Measurements from ENCODE around the gene ZDHHC9. TPM values are rescaled to one million over a fixed set of nuclear protein-coding genes. Genes with fewer than 3 reads are reported as not detected.

Gene ZDHHC9
- total RNA-seq, 2 experiments from 2014 or later = 12.5 to 14.2 TPM

DNA sequence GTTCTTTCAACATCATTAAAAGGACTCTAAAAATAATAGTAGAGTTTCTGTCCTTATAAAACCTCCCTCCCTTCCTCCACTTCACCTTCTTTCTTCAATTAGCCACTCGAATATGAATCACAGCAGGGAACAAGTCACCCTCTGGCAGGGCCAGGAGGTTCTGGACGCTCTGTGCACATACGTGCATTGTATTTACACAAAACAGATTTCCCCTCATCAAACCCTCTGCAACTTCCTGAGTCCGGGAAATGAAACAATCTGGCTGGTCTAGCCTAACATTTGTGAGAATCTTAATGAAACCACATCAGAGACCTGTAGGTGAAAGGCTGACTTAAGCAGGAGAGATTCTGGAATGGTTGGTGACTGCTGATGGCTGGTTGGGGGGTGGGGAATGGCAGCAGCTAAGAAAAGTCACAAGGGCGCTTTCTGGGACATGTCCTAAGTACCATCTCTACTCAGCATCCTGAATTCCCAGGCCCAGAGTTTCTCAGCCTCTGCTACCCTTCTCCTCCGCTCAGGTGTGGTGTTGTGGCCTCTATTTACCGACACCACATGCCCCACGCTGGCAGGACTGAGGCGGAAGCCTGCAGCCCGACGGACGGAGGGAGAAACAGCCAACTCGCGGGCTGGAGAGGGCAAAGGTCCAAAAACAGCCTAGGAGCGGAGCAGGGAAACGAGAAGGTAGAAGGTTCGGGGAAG, 1.0 kb downstream of the ZDHHC9 start:
- DNase-seq (peak; percentile 15), ATAC-seq (no peak)
- H3K4me3 Mint-ChIP-seq = peak overlapping the region; percentile 77
- no peaks in the 10 kb centered on the region for H3K9me3 Mint-ChIP-seq (ENCODE audit: low read depth)
- CTCF ChIA-PET = no interaction called here
- H3K36me3 Mint-ChIP-seq (ENCODE audit: low read depth) = peaks cover 9% of the 10 kb centered on the region
- H3K27ac Mint-ChIP-seq = peak overlapping the region; percentile 58
- H3K4me1 Mint-ChIP-seq = peaks cover 32% of the 10 kb centered on the region
- intact Hi-C loops (cut with DNase I, micrococcal nuclease) = loop anchor here in 1 of 2 experiments (1.0 to 10.0 kb wide), 6 partner anchors 64 to 425 kb away; partner anchors contain the start of genes BCORL1, RAB33A, UTP14A and ZNF280C
- H3K27me3 Mint-ChIP-seq = no peaks in the 10 kb centered on the region
- POLR2A ChIA-PET = no interaction called here

DNA sequence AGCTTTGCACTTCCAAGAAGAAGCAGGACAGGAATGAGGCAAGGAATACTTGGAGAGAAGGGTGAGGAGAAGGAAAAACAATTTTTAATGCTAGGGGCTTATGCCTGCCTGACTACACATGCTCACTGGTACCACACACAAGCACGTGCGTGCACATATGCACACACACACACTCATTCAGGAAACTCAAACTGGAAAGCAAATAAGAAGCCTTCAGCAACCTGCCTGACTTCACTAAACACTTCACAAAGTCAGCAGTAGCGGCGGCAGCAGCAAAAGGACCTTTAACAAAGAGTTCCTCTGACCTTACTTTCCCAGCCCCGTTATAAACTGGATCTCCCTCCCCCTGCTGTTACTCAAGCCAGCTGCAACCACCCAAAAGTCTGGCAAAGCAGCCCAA, 3.3 kb downstream of the ZDHHC9 start:
- H3K4me3 Mint-ChIP-seq = no peak overlapping the region
- ChIA-PET CTCF (interaction anchor here (0.7 kb wide), 1 partner anchor 10 kb away, joined by 3 read pairs; no protein-coding TSS in a partner anchor), POLR2A (no interaction called here)
- no peak overlapping the region for H3K27ac Mint-ChIP-seq
- no peak for DNase-seq
- H3K36me3 Mint-ChIP-seq (ENCODE audit: low read depth) = peaks cover 12% of the 10 kb centered on the region
- no peaks in the 10 kb centered on the region for H3K9me3 Mint-ChIP-seq (ENCODE audit: low read depth)
- H3K27me3 Mint-ChIP-seq = no peaks in the 10 kb centered on the region
- peaks cover 23% of the 10 kb centered on the region for H3K4me1 Mint-ChIP-seq
- intact Hi-C loops (cut with DNase I, micrococcal nuclease) = loop anchor here in 1 of 2 experiments (5.0 to 10.0 kb wide), 4 partner anchors 83 to 427 kb away; partner anchors contain the start of genes RAB33A and ZNF280C
- no peak for ATAC-seq

DNA sequence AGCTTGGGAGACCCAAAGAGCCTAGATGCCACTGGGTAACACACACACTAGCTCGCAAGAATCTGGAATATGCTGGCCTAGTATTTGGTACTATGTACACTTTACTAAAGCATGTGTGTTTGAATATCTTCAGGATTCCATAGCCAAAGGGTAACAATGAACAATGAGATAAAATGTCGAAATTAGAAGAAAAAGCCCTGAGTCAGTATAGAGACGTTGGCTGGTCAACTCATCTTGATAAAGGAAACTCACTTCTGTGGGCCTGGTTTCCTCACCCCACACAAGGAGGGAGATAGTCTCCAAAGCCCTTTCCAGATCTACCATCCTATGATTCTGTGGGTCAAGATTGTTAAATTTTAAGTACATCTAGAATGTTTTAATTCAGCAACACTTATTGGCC, 6.9 kb downstream of the ZDHHC9 start:
- POLR2A ChIA-PET = no interaction called here
- no peak overlapping the region for H3K27ac Mint-ChIP-seq
- peaks cover 13% of the 10 kb centered on the region for H3K4me1 Mint-ChIP-seq
- peaks cover 10% of the 10 kb centered on the region for H3K36me3 Mint-ChIP-seq (ENCODE audit: low read depth)
- CTCF ChIA-PET = interaction anchor here (1.5 kb wide), 1 partner anchor 11 kb away, joined by 4 read pairs; no protein-coding TSS in a partner anchor
- no peaks in the 10 kb centered on the region for H3K27me3 Mint-ChIP-seq
- intact Hi-C loops (cut with DNase I, micrococcal nuclease) = no loop called here
- no peak overlapping the region for H3K4me3 Mint-ChIP-seq
- DNase-seq (no peak), ATAC-seq (no peak)
- no peaks in the 10 kb centered on the region for H3K9me3 Mint-ChIP-seq (ENCODE audit: low read depth)

DNA sequence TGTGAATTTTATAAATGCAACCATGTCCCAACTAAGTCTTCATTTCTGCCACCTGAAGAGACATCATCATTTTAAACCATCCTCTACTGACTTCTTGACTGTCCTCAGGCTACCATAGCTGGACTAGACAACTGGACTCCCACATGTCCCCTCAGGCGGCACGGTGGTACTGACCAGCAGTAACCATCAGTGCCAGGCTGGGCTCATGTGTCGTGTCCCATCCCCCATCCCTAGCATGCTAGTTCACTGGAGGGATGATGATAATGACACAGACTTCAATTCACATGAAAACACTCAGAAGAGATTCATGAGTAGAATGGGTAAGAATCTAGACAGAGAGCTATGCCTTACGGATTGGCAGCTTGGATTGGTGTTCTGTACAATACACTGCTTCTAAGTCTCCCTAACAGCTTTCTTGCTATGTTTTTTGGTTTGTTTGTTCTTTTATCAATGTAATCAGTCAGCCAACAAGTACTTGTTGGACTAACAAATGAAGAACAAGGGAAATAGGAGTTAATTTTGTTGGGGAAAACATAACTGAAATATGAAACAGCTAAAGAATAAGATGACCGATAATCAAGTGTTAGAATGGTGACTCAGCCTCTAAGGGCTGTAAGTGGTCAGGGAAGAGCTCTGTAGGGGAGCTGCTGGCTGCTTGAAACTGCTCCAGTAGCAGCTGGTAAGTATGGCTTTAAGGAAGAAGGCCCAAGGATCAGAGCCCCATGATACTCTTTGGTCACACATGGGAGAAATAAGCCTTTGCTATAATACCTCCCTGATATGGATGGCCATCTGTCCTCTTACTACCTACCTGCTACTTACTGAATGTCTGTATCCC, 10.3 kb downstream of the ZDHHC9 start:
- peaks cover 6% of the 10 kb centered on the region for H3K36me3 Mint-ChIP-seq (ENCODE audit: low read depth)
- no peak overlapping the region for H3K27ac Mint-ChIP-seq
- H3K27me3 Mint-ChIP-seq = no peaks in the 10 kb centered on the region
- intact Hi-C loops (cut with DNase I, micrococcal nuclease) = no loop called here
- ATAC-seq (no peak), DNase-seq (no peak)
- ChIA-PET POLR2A (no interaction called here), CTCF (no interaction called here)
- H3K9me3 Mint-ChIP-seq (ENCODE audit: low read depth) = no peaks in the 10 kb centered on the region
- no peaks in the 10 kb centered on the region for H3K4me1 Mint-ChIP-seq
- no peak overlapping the region for H3K4me3 Mint-ChIP-seq

DNA sequence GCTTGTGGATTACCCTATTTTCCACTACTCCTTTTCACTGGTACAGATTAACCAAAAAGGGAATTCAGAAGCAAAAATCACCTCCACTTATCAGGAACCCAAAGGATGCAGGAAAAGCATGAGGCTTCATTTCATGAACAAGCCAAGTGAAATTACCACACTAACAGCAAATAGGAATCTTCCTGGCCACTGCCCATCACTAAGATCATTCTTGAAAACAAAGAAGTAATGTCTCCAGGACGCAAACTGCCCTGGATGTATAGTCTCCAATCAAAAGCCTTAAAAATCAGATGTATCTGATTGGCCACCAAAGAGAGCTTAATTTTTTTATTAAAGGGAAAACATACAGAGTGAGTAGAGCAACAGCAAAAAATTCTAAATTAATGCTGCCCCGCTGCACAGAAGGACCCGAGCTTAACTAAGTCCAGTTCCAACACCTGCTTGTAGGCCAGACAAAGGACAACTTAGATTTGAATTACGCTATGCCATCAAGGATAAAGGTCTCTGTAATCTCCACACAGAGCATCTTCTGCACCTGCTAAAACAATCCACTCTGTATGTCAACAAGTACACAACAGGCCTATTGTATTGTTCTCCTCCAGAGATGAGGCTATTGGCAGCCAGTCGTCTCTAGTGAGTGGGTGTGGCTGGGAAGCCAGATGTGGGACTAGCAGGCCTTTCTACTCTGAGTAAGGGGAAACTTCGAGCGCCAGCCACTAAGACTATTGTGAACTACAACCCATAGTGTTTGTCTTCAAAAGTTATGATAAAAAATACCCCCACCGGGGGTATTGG, 12.4 kb downstream of the ZDHHC9 start:
- ATAC-seq (no peak), DNase-seq (no peak)
- Mint-ChIP-seq H3K4me3 (no peak overlapping the region), H3K27me3 (no peaks in the 10 kb centered on the region), H3K36me3 (ENCODE audit: low read depth) (peaks cover 4% of the 10 kb centered on the region), H3K4me1 (peaks cover 2% of the 10 kb centered on the region), H3K27ac (no peak overlapping the region), H3K9me3 (ENCODE audit: low read depth) (no peaks in the 10 kb centered on the region)
- ChIA-PET POLR2A (no interaction called here), CTCF (interaction anchor here (1.0 to 1.2 kb wide), 3 partner anchors 8 to 219 kb away, joined by 3 to 4 read pairs (median 3); no protein-coding TSS in a partner anchor)
- intact Hi-C loops (cut with DNase I, micrococcal nuclease) = no loop called here

DNA sequence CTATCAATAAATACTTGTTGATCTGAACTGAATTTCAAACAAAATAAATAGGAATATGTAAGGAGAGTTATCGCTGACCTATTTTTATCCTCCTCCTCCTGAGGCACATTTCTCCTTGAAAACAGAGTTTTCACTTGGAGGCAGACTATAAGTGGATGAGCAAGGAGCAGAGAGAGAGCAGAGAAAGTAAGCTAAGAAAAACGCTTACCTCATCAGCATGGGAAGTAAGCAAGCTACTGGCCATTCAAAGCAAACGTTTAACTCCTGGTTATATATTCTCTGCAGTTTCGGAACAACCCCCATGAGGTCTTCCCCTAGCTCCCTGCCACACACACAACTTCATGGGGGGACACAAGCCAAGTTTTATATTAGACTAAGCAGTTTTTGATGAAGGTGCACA, 13.2 kb downstream of the ZDHHC9 start:
- ChIA-PET CTCF (interaction anchor here (0.7 to 1.2 kb wide), 3 partner anchors 17 to 218 kb away, joined by 3 to 4 read pairs (median 3); no protein-coding TSS in a partner anchor), POLR2A (no interaction called here)
- Mint-ChIP-seq H3K9me3 (ENCODE audit: low read depth) (no peaks in the 10 kb centered on the region), H3K4me3 (no peak overlapping the region), H3K4me1 (peaks cover 9% of the 10 kb centered on the region), H3K27me3 (no peaks in the 10 kb centered on the region), H3K27ac (no peak overlapping the region), H3K36me3 (ENCODE audit: low read depth) (peaks cover 6% of the 10 kb centered on the region)
- intact Hi-C loops (cut with DNase I, micrococcal nuclease) = no loop called here
- DNase-seq (no peak), ATAC-seq (no peak)

DNA sequence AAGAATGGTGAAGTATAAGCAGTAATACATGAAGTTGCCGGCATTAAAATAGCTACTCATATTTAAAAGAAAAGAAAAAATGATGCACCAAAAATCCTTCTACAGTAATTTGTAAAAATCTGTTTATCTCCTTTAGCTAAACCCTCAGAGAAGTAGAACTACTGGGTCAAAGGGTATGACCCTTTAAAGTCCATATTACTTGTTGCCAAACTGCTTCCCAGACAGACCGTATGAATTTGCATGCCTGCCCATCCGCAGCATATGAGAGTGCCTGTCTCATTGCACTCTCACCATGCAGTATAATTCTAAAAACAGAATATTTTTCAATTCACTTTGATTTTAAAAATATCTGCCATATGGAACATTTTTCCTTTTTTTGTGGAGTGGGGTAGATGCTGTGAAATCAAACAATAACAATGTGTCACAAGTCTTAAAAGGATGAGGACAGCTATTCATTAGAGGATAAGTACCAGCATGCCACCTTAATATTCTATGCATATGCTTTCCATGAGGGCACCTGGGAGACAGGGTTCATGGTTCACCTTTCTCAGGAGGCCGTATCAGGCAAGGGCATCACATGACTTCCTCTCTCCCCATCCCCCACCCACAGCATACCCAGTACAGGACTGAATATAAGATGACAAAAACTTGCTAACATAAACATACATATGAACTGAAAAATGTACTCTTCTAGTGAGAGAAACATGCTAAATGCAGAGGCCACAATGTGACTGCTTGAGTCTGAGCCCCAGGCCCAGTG, 17.8 kb downstream of the ZDHHC9 start:
- peak; percentile 20 for DNase-seq
- Mint-ChIP-seq H3K9me3 (ENCODE audit: low read depth) (no peaks in the 10 kb centered on the region), H3K27ac (no peak overlapping the region), H3K27me3 (no peaks in the 10 kb centered on the region), H3K4me3 (no peak overlapping the region), H3K36me3 (ENCODE audit: low read depth) (peaks cover 12% of the 10 kb centered on the region), H3K4me1 (peaks cover 16% of the 10 kb centered on the region)
- ChIA-PET CTCF (interaction anchor here (0.5 to 1.5 kb wide), 5 partner anchors 11 to 222 kb away, joined by 3 to 6 read pairs (median 3); no protein-coding TSS in a partner anchor), POLR2A (interaction anchor here (0.6 to 0.7 kb wide), 2 partner anchors 169 to 216 kb away, joined by 3 read pairs; no protein-coding TSS in a partner anchor)
- peak; percentile 68 for ATAC-seq
- intact Hi-C loops (cut with DNase I, micrococcal nuclease) = no loop called here

DNA sequence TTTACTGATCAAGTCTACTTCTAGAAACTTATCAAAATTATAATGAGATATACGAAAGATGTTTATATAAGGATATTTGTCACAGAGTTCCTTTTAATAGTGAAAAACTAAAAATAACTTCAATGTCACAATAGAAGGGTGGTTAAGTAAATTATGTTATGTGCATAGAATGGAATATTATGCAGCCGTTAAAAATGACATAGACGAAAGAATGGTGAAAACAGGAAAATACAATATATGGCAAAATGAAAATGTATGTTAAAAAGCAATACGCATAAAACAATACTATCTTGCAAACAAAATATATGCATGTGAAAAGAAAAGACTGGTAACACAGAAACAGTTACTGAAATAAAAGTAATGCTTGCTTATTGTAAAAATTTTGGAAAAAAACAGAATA, 19.1 kb downstream of the ZDHHC9 start:
- Mint-ChIP-seq H3K36me3 (ENCODE audit: low read depth) (peaks cover 15% of the 10 kb centered on the region), H3K9me3 (ENCODE audit: low read depth) (no peaks in the 10 kb centered on the region), H3K4me1 (peaks cover 16% of the 10 kb centered on the region), H3K27ac (no peak overlapping the region), H3K4me3 (no peak overlapping the region), H3K27me3 (no peaks in the 10 kb centered on the region)
- DNase-seq (no peak), ATAC-seq (no peak)
- ChIA-PET POLR2A (no interaction called here), CTCF (interaction anchor here (0.6 to 1.5 kb wide), 4 partner anchors 12 to 174 kb away, joined by 3 to 4 read pairs (median 3); no protein-coding TSS in a partner anchor)
- intact Hi-C loops (cut with DNase I, micrococcal nuclease) = loop anchor here in 1 of 2 experiments (5.0 kb wide), 2 partner anchors 167 to 217 kb away; no protein-coding TSS in a partner anchor

DNA sequence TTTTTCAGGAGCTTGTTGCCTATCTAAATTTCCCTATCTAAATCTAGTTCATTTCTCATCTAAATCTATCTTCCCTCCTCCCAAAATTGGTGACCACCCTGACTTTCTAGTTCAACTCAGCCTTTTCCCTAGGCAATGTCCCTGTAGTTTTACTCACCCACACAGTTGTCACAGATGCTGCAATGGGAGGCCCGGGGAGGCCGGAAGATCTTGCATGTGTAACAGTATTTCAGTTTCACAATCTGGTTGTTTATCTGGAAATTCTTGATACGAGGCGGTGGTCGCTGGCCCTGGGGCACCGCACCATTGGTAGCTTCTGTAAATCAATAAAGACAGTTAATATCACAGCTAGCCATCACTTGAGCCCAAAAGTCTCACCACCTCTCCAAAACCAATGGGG, 20.2 kb downstream of the ZDHHC9 start:
- intact Hi-C loops (cut with DNase I, micrococcal nuclease) = loop anchor here (1.0 to 5.0 kb wide), 4 partner anchors 67 to 216 kb away; no protein-coding TSS in a partner anchor
- ATAC-seq (peak; percentile 65), DNase-seq (peak; percentile 40)
- peak overlapping the region; percentile 81 for H3K27ac Mint-ChIP-seq
- POLR2A ChIA-PET = interaction anchor here (0.5 kb wide), 1 partner anchor 110 kb away, joined by 4 read pairs; no protein-coding TSS in a partner anchor
- no peaks in the 10 kb centered on the region for H3K9me3 Mint-ChIP-seq (ENCODE audit: low read depth)
- peaks cover 16% of the 10 kb centered on the region for H3K4me1 Mint-ChIP-seq
- CTCF ChIA-PET = interaction anchor here (0.5 to 2.0 kb wide), 18 partner anchors 9 to 420 kb away, joined by 3 to 8 read pairs (median 4); no protein-coding TSS in a partner anchor
- H3K36me3 Mint-ChIP-seq (ENCODE audit: low read depth) = peaks cover 13% of the 10 kb centered on the region
- H3K4me3 Mint-ChIP-seq = no peak overlapping the region
- no peaks in the 10 kb centered on the region for H3K27me3 Mint-ChIP-seq

DNA sequence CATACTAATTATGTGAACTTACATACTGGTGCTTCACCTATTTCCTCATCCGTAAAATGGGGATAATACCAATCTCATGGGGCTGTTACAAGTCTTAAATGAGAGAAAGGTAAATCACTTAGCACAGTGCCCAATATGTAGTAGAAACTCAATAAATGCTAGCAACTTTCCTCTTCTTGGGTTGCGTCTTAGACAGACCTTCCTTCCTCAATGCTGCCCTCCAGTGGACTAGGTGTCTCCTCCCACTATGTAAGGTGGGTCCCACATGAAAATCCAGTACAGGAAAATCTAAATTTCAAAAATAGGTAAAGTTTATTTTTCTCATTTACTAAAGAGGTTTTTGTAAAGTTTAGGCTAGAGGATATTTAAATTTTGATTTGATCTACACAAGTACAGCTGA, 20.6 kb downstream of the ZDHHC9 start:
- Mint-ChIP-seq H3K9me3 (ENCODE audit: low read depth) (no peaks in the 10 kb centered on the region), H3K27me3 (no peaks in the 10 kb centered on the region), H3K4me1 (peaks cover 16% of the 10 kb centered on the region), H3K36me3 (ENCODE audit: low read depth) (peaks cover 13% of the 10 kb centered on the region), H3K4me3 (no peak overlapping the region), H3K27ac (peak overlapping the region; percentile 81)
- peak; percentile 87 for ATAC-seq
- peak; percentile 65 for DNase-seq
- ChIA-PET CTCF (interaction anchor here (0.5 to 2.0 kb wide), 16 partner anchors 9 to 369 kb away, joined by 3 to 8 read pairs (median 4); no protein-coding TSS in a partner anchor), POLR2A (interaction anchor here (0.5 kb wide), 1 partner anchor 110 kb away, joined by 4 read pairs; no protein-coding TSS in a partner anchor)
- intact Hi-C loops (cut with DNase I, micrococcal nuclease) = loop anchor here (1.0 to 5.0 kb wide), 4 partner anchors 67 to 216 kb away; no protein-coding TSS in a partner anchor
